ENCODE measurements around the gene DMAC2. TPM values are rescaled to one million over a fixed set of nuclear protein-coding genes. Genes with fewer than 3 reads are reported as not detected.
A peak's percentile ranks its signal among the peaks of the same experiment; 100 is the strongest.

DMAC2 gene
- total RNA-seq, 6 experiments from 2014 or later: 18.9 to 30.5 (median 22.5) TPM

DNA sequence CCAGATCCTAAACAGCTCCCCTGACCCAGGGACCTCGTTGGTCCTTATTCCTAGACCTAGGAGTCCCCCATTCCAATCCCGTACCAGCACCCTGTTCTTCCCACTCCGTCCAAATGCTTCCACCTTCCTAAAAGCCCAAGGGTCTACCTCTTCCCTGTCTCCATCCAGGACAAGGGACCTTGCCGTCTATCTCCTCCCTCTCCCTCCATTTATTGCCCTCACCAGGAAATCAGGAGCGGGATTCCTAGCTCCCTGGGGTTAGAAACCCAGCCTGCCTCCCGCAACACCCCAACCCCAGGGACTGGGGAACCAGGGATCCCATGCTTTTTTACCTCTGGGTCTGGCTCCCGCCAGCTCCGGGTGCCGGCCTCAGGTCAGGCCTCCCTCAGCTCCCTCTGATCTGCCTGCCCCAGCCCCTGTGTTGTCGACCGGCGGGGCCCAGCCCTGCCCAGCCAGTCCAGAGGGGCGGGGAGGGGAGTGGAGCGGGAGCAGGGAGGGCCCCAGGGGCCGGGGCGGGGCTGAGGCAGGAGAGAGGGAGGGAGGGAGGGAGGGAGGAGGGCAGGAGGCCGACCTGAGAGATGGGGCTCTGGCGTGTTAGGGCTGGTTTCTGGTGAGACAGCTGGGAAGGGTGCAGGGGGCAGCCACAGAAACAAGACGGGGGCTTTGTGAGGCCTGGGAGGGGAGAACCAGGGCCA lies 12.6 kb downstream of the DMAC2 start, which contains the start of gene B3GNT8:
TSS of gene B3GNT8 (minus strand) at position 423 of the 695 bp plus-strand sequence. CDS start 596 bp downstream, outside the sequence.
- Histone ChIP-seq H3K4me1 (peaks cover 0 to 12% (median 4%) of the 10 kb centered on the region in 4 donors), H3K9me3 (no peaks in the 10 kb centered on the region), H3K27me3 (no peaks in the 10 kb centered on the region), H3K4me3 (peak within 1 kb of the TSS; percentile 20 to 40 (median 21)), H3K36me3 (peaks cover 0 to 30% (median 6%) of the 10 kb centered on the region in 4 donors), H3K27ac (peak within 1 kb of the TSS; percentile 15 to 60 (median 37))
- peak in 2 of 3 donors; percentile 77 to 82 for DNase-seq
- TF ChIP-seq, protein P1, sequence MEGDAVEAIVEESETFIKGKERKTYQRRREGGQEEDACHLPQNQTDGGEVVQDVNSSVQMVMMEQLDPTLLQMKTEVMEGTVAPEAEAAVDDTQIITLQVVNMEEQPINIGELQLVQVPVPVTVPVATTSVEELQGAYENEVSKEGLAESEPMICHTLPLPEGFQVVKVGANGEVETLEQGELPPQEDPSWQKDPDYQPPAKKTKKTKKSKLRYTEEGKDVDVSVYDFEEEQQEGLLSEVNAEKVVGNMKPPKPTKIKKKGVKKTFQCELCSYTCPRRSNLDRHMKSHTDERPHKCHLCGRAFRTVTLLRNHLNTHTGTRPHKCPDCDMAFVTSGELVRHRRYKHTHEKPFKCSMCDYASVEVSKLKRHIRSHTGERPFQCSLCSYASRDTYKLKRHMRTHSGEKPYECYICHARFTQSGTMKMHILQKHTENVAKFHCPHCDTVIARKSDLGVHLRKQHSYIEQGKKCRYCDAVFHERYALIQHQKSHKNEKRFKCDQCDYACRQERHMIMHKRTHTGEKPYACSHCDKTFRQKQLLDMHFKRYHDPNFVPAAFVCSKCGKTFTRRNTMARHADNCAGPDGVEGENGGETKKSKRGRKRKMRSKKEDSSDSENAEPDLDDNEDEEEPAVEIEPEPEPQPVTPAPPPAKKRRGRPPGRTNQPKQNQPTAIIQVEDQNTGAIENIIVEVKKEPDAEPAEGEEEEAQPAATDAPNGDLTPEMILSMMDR (IDR thresholded peaks at IDR 0.05): no peak
- no peak for TF ChIP-seq POLR2A (IDR thresholded peaks at IDR 0.05)
- ATAC-seq: peak; percentile 42 to 54 (median 48)
- intact Hi-C loops (cut with DNase I): no loop called here
- WGBS (ENCODE audit: insufficient coverage, low coverage, low lambda C conversion rate, missing lambda C conversion rate): 45% methylated on average over 16 of the region's 19 CpGs

GRCh38 chr19:41426116-41426841 lies 13.4 kb downstream of the DMAC2 start:
- Histone ChIP-seq H3K36me3 (peaks cover 0 to 32% (median 9%) of the 10 kb centered on the region in 4 donors), H3K4me3 (peak overlapping the region in 1 of 3 donors; percentile 40), H3K9me3 (no peaks in the 10 kb centered on the region), H3K4me1 (peaks cover 0 to 4% (median 1%) of the 10 kb centered on the region in 4 donors), H3K27ac (peak overlapping the region in 1 of 3 donors; percentile 37), H3K27me3 (no peaks in the 10 kb centered on the region)
- DNase-seq: no peak
- no peak for ATAC-seq
- TF ChIP-seq POLR2A (IDR thresholded peaks at IDR 0.05): no peak
- TF ChIP-seq, protein P1 (IDR thresholded peaks at IDR 0.05): no peak
- 78% methylated on average over 12 of the region's 36 CpGs for WGBS (ENCODE audit: insufficient coverage, low coverage, low lambda C conversion rate, missing lambda C conversion rate)
- intact Hi-C loops (cut with DNase I): no loop called here

DNA sequence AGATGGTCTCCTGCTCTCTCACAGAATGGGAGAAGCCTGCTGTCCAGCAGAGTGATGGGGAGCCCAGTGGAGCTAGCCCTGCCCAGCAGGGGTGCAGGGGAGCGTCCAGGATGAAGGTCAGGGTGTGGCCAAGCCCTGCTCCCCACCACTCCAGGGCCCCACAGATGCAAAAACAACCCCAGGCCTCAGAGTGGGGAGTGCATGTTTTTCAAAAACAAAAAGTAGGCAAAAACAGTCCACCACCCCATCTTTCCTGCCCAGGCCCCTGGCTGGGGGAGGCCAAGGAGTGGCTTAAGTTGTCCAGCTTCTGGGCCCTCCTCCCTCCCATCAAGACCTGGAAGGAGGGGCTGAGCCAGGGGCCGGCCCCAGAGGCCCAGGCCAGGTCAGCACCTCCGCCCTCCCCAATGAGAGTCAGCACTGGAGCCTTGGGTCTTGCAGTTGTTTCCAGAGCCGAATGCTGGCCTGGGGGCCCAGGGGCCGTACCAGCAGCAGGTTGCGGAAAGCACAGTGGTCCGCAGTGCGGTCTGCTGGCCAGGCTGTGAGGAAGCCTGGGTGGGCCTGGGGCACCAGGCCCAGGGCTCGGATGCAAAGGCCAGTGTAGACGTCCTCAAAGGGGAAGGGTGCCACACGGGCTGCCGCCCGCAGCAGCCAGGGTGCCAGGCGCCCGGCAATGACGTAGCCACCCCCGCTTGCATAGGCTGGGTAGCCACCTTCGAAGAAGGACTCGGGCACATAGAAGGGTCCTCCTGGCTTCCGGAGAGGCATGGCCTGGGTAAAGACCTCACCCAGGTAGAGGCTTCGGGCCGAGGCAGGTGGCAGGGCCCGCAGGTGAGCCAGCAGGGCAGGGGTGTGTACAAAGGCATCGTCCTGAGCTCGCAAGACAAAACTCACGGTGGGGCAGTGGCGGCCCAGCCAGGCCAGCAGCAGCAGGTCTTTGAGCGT lies 14.3 kb downstream of the DMAC2 start:
- Histone ChIP-seq H3K36me3 (peaks cover 0 to 39% (median 13%) of the 10 kb centered on the region in 4 donors), H3K4me1 (no peaks in the 10 kb centered on the region), H3K9me3 (no peaks in the 10 kb centered on the region), H3K27me3 (no peaks in the 10 kb centered on the region), H3K27ac (no peak overlapping the region), H3K4me3 (no peak overlapping the region)
- WGBS (ENCODE audit: insufficient coverage, low coverage, low lambda C conversion rate, missing lambda C conversion rate): 100% methylated on average over 1 of the region's 28 CpGs
- intact Hi-C loops (cut with DNase I): no loop called here
- no peak for DNase-seq
- TF ChIP-seq, protein P1 (IDR thresholded peaks at IDR 0.05): no peak
- TF ChIP-seq POLR2A (IDR thresholded peaks at IDR 0.05): no peak
- no peak for ATAC-seq

Measured in right lobe of liver (tissue), 6 donors.